Omental fat pad (tissue), 4 donors: ENCODE measurements around the gene FOLR1. TPM values are rescaled to one million over a fixed set of nuclear protein-coding genes. Genes with fewer than 3 reads are reported as not detected.
"Not testable (repeated sequence)": the region's sequence is repeated elsewhere in the genome, so short reads cannot be mapped to it uniquely, and the experiment has no call there.

Experiments
- ATAC-seq: fragments of 150-250 bp; one replicate; pipeline ENCODE4 v1.9.1; 2016; ENCODE audit warnings: mild to moderate bottlenecking, moderate library complexity; ENCODE audit not compliant: low FRiP score
- DNase-seq: peaks from one replicate; pipeline ENCODE4 v3.0.0-alpha.2; 2019; ENCODE audit warnings: low spot score
- CTCF ChIP-seq, 3 donors: fragments of 450-650 bp; IDR thresholded peaks; one replicate each; pipeline ENCODE4 v1.5.1; 2016 to 2017; ENCODE audit warnings: antibody characterized with exemption in 3 of 3, mild to moderate bottlenecking in 3 of 3, moderate library complexity in 2 of 3
- total RNA-seq, 4 donors: library from RNA; depleted of rRNA; stranded (reverse); fragments of >200 nt; gene quantifications; one replicate each; pipeline ENCODE4 v1.1.0, GENCODE V29; 2016

FOLR1 gene
- total RNA-seq, 4 donors from 2014 or later = not detected

- TF ChIP-seq CTCF (IDR thresholded peaks at IDR 0.05) = no peak
- no peak for ATAC-seq
- DNase-seq = no peak
Measured at GRCh38 chr11:72157131-72157530, 34.8 kb upstream of the FOLR1 start.

GRCh38 chr11:72160319-72160718 lies 31.6 kb upstream of the FOLR1 start:
- no peak for ATAC-seq
- TF ChIP-seq CTCF (IDR thresholded peaks at IDR 0.05) = no peak
- DNase-seq = no peak

GRCh38 chr11:72162891-72163492 lies 28.9 kb upstream of the FOLR1 start:
- TF ChIP-seq CTCF (IDR thresholded peaks at IDR 0.05) = no peak
- no peak for DNase-seq
- no peak for ATAC-seq

- not testable (repeated sequence) for DNase-seq, ATAC-seq
Measured at GRCh38 chr11:72164187-72164586, 27.8 kb upstream of the FOLR1 start.

- DNase-seq, ATAC-seq: not testable (repeated sequence)
Measured at GRCh38 chr11:72169046-72169555, 22.8 kb upstream of the FOLR1 start.

- not testable (repeated sequence) for DNase-seq, ATAC-seq
Measured at GRCh38 chr11:72169754-72170153, 22.2 kb upstream of the FOLR1 start.

- DNase-seq, ATAC-seq: not testable (repeated sequence)
Measured at GRCh38 chr11:72172043-72172442, 19.9 kb upstream of the FOLR1 start.

- ATAC-seq = no peak
- no peak for DNase-seq
- no peak for TF ChIP-seq CTCF (IDR thresholded peaks at IDR 0.05)
Measured at GRCh38 chr11:72173291-72173690, 18.6 kb upstream of the FOLR1 start.

GRCh38 chr11:72174302-72175070 lies 17.5 kb upstream of the FOLR1 start:
- DNase-seq = no peak
- TF ChIP-seq CTCF (IDR thresholded peaks at IDR 0.05) = no peak
- ATAC-seq = no peak
